T-helper 9 cell (primary cell): ENCODE data around the gene F2.
"Not testable (repeated sequence)": the region's sequence is repeated elsewhere in the genome, so short reads cannot be mapped to it uniquely, and the experiment has no call there.

ENCODE experiments used
- DNase-seq: peaks from one replicate; pipeline ENCODE4 v3.0.0-alpha.2; 2020
- total RNA-seq, 2 donors: gene quantifications; one replicate each; lab custom pipeline; 2026; lab: John Stamatoyannopoulos, UW

The F2 gene
- 0 reads per million in 2 donors for total RNA-seq

DNA sequence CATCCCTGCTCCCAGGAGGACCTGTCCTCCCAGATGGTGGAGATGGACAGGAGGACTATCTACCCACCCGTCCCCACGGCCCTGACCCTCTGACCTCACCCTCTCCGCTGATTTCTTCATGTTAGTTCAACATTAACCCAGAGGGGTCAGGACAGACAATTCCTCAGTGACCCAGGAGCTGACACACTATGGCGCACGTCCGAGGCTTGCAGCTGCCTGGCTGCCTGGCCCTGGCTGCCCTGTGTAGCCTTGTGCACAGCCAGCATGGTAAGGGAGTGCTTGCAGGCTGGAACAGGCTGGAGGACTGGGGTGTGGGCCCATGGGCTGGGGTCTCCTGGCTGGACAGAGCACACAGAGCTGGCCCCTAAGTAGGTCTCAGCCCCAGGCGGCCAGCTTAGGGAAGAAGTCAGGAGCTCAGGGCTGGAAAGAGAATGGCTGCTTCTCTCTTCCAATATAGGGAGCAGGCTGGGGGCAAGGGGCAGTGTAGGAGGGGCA is at the start of gene F2:
TSS of gene F2 (plus strand) at position 166 of the 495 bp plus-strand sequence. CDS start at position 189, 23 bp downstream.
- DNase-seq, result no peak

DNA sequence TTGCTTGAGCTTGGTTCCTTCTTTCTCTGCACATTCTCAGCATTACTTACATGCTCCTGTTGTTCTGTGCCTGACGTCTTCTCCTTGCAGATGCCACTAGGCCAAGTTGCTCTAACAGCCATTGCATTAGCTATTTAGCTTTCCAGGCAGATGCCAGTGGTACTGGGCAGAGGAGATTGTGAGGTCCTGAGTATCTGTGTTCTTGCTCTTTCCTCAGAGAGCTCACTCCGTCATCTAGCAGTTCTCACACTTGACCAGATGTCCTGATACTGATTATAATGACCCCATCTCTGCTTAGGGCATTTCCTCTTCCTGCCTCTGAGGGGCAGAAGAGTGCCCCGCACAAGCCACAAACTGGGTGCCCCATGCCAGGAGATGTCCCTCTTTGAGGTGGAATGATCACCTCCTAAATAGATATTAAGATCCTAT is 49.3 kb upstream of the F2 start:
- no peak for DNase-seq

GRCh38 chr11:46670521-46670920 is 48.5 kb upstream of the F2 start:
- not testable (repeated sequence) for DNase-seq

- DNase-seq, result no peak
Observed at GRCh38 chr11:46671958-46672315, 47.1 kb upstream of the F2 start.

- no peak for DNase-seq
Observed at GRCh38 chr11:46672381-46672839, 46.6 kb upstream of the F2 start.

DNA sequence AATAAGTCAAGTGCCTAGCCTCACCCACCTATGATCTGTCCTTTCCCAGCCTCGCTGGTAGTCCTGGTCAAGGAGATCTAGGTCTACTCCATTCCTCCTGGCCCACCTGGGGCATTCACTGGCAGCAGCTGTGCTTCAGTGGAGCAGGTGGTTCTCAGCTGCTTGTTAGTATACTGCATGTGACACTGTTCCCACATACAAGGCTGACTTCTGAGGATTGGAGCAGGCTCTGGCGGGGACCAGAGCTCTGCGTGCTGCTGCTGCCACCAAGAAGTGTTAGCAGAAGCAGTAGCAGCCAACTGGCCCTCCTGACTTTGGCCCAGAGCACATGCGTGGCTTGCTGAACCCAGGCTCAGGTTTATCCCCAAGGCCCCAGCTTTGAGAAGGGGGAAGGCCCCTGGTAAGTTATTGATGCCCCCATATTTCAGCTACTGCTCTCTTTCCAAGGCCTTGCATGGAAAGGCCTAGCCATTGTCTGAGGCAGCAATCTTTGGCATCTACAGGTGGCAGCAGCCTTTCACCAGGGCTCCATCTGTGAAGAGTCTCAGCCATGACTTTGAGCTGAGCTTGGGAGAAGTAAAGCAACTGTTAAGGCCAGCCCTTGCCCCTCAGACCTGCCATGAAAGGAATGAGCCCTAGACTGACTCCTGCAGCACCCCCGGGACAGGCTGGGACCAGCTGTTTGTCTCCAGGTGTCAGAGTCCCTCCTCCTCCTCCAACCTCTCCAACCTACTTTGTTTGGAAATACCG is 45.1 kb upstream of the F2 start:
- DNase-seq, result no peak

DNA sequence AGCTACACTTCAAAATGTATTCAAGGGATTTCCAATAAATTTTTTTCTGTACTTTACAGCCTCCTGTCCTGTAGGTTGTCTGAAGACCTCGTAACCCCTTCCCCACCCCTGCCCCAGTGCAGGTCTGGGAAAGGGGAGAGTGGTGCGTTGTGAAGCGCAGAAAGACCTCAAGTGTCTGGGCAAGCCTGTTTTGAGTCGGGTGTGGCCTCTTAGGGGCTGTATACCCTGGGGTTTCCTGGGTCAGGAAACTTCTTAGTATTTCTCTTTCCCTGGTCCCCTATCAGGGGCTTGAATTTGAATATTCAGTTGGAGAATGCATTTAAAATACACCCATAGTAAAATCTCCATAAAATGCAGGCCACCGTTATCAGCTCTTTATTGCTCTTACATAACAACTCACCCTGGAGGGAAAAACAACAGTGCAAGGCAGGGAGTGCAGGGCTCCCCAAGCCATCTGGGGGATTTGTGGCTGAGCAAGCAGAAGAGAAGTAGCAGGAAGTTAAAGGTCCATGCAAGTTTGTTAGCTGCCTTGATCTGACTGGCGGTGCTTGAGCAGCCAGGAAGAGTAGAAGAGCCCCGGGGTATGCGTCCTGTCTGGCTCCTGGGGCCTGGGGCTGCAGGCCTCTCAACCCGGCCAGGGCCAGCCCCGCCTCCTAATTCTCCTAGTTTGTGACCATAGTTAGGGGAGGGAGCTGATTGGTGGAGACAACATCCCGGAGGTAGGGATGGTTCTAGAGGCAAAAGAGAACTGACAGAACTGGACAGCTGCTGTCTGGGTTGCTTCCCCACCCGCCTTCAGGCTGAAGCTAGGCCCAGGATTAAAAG is 44.3 kb upstream of the F2 start:
- no peak for DNase-seq

DNA sequence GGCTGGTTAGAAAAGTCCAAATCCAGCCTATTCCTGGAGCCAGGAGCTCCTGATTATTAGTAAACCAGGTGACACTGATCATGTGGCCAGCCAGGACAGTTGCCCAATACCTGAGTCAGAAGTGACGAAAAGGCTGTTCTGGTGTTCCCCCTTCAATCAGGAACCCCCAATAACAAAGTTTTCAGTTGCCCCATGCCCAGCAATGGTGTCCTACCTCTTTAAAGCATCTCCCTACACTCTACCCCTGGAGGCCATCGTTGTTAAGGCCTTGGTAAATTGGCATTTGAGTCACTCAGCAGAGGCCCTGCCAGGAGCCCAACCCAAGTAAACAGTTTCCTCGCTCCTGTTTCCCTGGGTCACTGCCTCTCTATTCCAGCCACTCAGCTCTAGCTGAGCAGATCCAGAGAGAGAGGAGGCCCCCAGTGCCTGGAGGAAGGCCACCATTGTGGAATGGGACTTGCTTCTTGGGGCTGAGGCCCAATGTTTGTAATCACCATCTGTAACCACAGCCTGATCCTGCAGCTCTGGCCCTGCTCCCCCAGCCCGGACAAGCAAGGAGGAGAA is 43.6 kb upstream of the F2 start:
- no peak for DNase-seq

DNA sequence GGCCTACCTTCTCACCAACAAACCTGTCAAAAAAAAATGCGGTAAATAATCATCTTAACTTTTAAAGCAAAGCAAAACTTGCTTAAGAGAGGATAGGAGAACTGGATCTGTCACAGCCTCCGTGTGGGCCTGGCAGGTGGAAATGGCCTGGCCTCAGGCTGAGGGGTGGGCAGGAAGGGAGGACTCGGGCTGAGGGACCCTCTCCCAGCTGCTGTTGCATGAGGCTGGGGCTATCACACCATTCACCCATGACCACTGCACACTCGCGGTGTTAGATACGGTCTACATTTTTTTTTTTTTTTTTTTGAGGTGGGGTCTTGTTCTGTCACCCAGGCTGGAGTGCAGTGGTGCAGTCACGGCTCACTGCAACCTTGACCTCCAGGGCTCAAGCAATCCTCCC is 43.1 kb upstream of the F2 start:
- DNase-seq, result no peak

- no peak for DNase-seq
Observed at GRCh38 chr11:46676436-46677158, 42.4 kb upstream of the F2 start.

DNA sequence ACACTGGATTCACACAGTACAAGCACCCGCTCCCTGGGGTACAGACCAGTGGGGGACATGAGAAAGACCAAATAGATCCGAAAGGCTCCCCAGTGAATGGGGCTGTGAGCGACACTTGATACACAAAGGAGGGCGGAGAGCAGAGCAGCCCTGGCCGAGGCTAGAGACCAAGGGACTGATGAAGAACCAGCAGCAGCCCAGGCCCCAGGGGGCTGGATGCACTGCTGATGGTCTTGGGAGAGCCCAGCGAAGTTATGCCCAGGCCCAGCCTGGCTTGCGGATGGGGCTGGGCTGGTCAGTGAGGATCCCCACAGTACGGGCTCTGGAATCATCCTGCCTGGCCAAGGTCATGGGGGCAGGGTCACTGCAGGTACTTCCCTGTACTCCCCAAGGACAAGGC is 41.8 kb upstream of the F2 start:
- no peak for DNase-seq

DNA sequence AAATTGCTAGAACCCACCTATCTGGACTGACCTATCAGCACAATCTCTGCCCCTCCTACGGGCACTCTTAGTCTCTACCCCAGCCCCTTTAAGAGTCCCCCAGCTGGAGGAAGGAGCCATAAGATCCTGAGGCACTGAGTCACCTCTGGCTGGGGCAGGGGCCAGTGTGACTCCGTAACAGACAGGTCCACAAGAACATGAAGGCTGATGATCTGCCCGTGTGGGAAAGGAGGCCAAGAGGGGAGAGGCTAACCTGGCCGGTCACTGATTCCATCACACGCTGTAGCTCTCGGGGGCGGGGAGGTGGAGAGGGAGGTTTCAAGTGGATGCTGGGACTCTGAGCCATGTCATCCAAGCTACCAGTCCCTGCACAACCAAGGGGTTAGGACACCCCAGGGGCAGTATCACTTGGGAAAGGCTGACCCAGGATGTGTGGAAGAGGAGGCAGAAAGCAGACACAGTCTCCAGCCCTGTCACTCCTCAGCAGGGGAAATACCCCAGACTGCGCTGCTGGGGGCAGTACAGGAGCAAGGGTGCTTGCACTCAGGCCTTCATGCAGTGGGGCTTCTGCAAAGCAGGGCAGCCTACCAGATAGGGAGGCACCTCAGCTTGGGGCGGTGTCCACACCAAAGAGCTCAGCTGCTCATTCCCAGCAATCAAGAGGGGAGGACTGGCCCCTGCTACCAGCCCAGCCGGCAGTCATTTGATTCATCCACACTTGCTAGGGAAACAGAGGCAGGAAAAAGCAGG is 40.8 kb upstream of the F2 start:
- DNase-seq, result no peak

DNA sequence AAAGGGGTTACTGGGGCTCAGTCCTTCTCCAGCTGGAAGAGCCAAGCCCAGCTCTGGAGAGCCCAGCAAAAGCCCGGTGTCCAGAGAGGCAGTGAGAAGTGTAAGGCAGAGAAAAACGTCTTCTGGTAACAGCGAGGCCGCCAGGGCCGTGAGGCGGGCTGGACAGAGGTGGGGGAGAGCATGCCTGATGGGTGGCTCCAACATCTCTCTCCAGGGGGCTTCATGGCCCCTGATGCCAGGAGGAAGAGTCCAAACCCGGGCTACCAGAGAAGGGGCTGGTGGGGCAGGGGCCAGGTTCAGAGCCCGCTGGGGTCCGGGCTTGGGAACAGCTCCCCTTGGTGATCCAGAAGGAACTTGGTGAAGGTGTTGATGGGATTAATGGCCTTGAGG is 40.3 kb upstream of the F2 start:
- DNase-seq, result no peak

- no peak for DNase-seq
Observed at GRCh38 chr11:46679241-46680163, 39.5 kb upstream of the F2 start.

DNA sequence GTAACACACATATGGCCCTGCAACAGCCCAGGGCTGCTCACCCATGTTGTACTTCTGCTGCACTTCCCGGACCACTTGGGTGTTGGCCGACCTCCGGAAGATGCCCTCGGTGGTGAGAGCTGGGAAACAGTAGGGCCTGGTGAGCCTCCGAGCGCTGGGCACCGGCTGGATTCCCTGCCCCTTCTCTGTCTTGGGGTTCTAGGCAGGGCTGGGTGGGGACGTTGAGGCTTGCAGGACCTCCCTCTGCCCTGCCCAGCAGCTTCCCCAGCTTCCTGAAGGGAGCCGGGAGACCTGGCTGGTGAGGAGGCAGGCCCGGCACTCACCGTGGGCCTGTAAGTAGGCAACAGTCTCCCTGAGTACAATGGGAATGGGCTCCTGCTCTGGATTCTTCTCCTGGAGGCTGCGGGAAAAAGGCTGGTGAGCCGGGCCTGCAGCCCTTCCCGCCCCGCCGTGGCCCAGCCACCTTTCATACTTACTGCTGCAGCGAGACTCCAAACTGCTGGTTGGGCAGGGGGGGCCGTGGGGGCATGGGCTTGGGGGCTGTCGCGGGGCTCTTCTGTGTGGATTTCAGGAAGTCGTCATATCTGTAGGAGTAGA is 38.8 kb upstream of the F2 start:
- DNase-seq, result no peak

DNA sequence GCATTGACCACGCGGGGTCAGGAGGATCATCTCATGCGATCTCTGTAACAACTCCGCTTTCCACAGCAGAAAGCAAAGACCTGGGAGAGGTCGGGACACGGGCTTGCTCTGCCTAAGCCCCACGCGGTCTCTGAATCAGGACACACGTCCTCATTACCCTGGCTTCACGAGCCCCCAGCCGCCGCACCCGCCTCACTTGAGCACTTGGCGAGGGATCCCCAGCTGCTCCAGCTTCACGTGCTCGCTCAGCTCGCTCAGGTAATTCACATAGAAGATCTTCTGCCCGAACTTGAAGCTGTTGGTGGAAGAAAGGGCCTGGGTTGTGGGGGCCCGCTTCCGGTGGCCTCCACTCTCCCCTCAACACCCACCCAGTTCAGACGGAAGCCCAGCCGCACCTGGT is 38.2 kb upstream of the F2 start:
- no peak for DNase-seq

DNA sequence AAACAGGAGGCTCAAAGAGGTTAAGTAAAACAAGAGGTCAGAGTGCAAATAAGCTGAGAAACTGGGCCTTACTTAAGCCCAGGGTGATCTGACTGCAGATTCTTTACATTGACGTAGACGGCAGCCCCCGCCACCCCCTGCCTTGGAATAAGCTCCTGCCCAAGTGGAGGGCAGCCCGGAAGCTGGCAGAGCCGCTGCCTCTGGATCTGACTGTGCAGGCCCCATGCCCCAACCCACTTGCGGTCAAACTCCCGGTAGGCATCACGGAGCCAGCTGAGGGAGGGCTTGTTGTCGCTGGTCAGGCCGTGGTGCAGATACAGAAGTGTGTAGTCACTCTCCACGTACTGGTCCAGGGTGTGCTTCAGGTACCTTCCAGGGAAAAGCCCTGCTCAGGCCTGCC is 37.2 kb upstream of the F2 start:
- no peak for DNase-seq

DNA sequence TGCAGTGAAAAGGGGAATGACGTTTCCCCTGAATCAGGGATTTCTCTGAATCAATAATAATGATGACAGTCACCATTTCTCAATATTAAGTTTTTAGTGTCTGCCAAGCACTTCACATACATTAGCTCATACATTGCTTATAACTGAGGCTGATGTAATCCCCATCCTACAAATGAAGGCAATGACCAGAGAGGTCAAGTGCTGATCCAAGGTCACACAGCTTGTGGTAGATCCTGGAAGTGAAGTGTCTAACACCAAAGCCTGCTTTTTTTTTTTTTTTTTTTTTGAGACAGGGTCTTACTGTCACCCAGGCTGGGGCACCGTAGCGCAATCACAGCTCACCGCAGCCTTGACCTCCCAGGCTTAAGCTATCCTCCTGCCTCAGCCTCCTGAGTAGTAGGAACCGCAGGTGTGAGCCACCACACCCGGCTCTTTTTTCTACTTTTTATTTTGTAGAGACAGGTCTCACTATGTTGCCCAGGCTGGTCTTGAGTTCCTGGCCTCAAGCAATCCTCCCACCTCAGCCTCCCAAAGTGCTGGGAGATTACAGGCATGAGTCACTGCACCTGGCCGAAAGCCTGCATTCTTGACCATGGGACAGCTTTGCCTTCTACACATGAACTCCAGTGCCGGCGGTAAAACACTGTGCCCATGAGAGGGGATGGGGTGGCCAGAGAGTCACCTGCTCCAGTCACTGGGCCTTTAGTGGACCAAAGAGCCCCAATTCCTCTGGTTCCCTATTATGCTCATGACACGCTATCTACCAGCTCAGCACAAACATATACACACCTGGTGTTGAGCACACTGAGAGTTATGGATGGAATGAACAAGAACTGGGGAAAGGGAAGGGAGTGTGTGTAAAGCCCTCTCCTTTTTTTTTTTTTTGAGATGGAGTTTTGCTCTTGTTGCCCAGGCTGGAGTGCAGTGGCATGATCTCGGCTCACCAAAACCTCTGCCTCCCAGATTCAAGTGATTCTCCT is 36.0 kb upstream of the F2 start:
- DNase-seq, result no peak

GRCh38 chr11:46684367-46684766 is 34.6 kb upstream of the F2 start:
- no peak for DNase-seq
